T-helper 1 cell treated with Interleukin-12 subunit alpha and Interleukin-12 subunit beta and Interleukin-4 antibody, amounts not matched to agents 30 μg/mL and 1 μg/mL, for 36 hours (primary cell): Measurements from ENCODE around the gene FAT4.

Experiments
- H3K27ac Mint-ChIP-seq: one replicate; pipeline ENCODE4 v1.8.0; 2021; ENCODE audit warnings: mild to moderate bottlenecking, mixed read lengths
- H3K27me3 Mint-ChIP-seq: one replicate; pipeline ENCODE4 v1.8.0; 2021; ENCODE audit warnings: low read depth, mixed read lengths
- H3K36me3 Mint-ChIP-seq: one replicate; pipeline ENCODE4 v1.8.0; 2021; ENCODE audit warnings: low read depth, mixed read lengths
- H3K4me1 Mint-ChIP-seq: one replicate; pipeline ENCODE4 v1.8.0; 2021; ENCODE audit warnings: low read depth, mixed read lengths
- H3K4me3 Mint-ChIP-seq: one replicate; pipeline ENCODE4 v1.8.0; 2021; ENCODE audit warnings: mild to moderate bottlenecking, moderate library complexity, mixed read lengths
- H3K9me3 Mint-ChIP-seq: one replicate; pipeline ENCODE4 v1.8.0; 2021; ENCODE audit warnings: mixed read lengths

The FAT4 gene

GRCh38 chr4:125314676-125315575, at the start of gene FAT4:
TSS of gene FAT4 (plus strand) at chr4:125314955. CDS start at chr4:125316412, 1,457 bp downstream.
- peaks cover 21% of the 10 kb centered on the region for H3K4me1 Mint-ChIP-seq

GRCh38 chr4:125265846-125266245, 48.9 kb upstream of the FAT4 start:
- no peaks in the 10 kb centered on the region for H3K27me3 Mint-ChIP-seq
- no peaks in the 10 kb centered on the region for H3K4me1 Mint-ChIP-seq
- H3K27ac Mint-ChIP-seq = no peak overlapping the region
- H3K4me3 Mint-ChIP-seq = no peak overlapping the region
- H3K9me3 Mint-ChIP-seq = no peaks in the 10 kb centered on the region
- H3K36me3 Mint-ChIP-seq = no peaks in the 10 kb centered on the region

More at GRCh38 chr4:125314676-125315575, at the start of gene FAT4:
- Mint-ChIP-seq H3K4me3 (peak within 1 kb of the TSS; percentile 86), H3K36me3 (peaks cover 1% of the 10 kb centered on the region), H3K27me3 (peaks cover 60% of the 10 kb centered on the region), H3K9me3 (no peaks in the 10 kb centered on the region), H3K27ac (no peak within 1 kb of the TSS)

GRCh38 chr4:125266901-125267604, 47.7 kb upstream of the FAT4 start:
- no peaks in the 10 kb centered on the region for H3K4me1 Mint-ChIP-seq
- no peaks in the 10 kb centered on the region for H3K36me3 Mint-ChIP-seq
- H3K4me3 Mint-ChIP-seq = no peak overlapping the region
- no peak overlapping the region for H3K27ac Mint-ChIP-seq
- no peaks in the 10 kb centered on the region for H3K9me3 Mint-ChIP-seq
- no peaks in the 10 kb centered on the region for H3K27me3 Mint-ChIP-seq

GRCh38 chr4:125267630-125268029, 47.1 kb upstream of the FAT4 start:
- Mint-ChIP-seq H3K9me3 (no peaks in the 10 kb centered on the region), H3K27ac (no peak overlapping the region), H3K4me1 (no peaks in the 10 kb centered on the region), H3K4me3 (no peak overlapping the region), H3K36me3 (no peaks in the 10 kb centered on the region), H3K27me3 (no peaks in the 10 kb centered on the region)

- Mint-ChIP-seq H3K27me3 (no peaks in the 10 kb centered on the region), H3K4me3 (no peak overlapping the region), H3K27ac (no peak overlapping the region), H3K9me3 (no peaks in the 10 kb centered on the region), H3K36me3 (no peaks in the 10 kb centered on the region), H3K4me1 (no peaks in the 10 kb centered on the region)
Observed at GRCh38 chr4:125268068-125268755, 46.5 kb upstream of the FAT4 start.

- H3K27ac Mint-ChIP-seq = no peak overlapping the region
- H3K27me3 Mint-ChIP-seq = no peaks in the 10 kb centered on the region
- no peaks in the 10 kb centered on the region for H3K36me3 Mint-ChIP-seq
- no peaks in the 10 kb centered on the region for H3K9me3 Mint-ChIP-seq
- no peaks in the 10 kb centered on the region for H3K4me1 Mint-ChIP-seq
- no peak overlapping the region for H3K4me3 Mint-ChIP-seq
Observed at GRCh38 chr4:125276811-125277210, 37.9 kb upstream of the FAT4 start.

- Mint-ChIP-seq H3K4me3 (no peak overlapping the region), H3K36me3 (no peaks in the 10 kb centered on the region), H3K27ac (no peak overlapping the region), H3K9me3 (no peaks in the 10 kb centered on the region), H3K4me1 (no peaks in the 10 kb centered on the region), H3K27me3 (no peaks in the 10 kb centered on the region)
Observed at GRCh38 chr4:125277790-125278189, 37.0 kb upstream of the FAT4 start.

- Mint-ChIP-seq H3K27ac (no peak overlapping the region), H3K4me1 (no peaks in the 10 kb centered on the region), H3K4me3 (no peak overlapping the region), H3K9me3 (no peaks in the 10 kb centered on the region), H3K27me3 (no peaks in the 10 kb centered on the region), H3K36me3 (no peaks in the 10 kb centered on the region)
Observed at GRCh38 chr4:125280892-125281403, 33.8 kb upstream of the FAT4 start.

GRCh38 chr4:125283707-125284279, 31.0 kb upstream of the FAT4 start:
- no peaks in the 10 kb centered on the region for H3K4me1 Mint-ChIP-seq
- H3K4me3 Mint-ChIP-seq = no peak overlapping the region
- H3K27ac Mint-ChIP-seq = no peak overlapping the region
- H3K27me3 Mint-ChIP-seq = no peaks in the 10 kb centered on the region
- no peaks in the 10 kb centered on the region for H3K9me3 Mint-ChIP-seq
- H3K36me3 Mint-ChIP-seq = no peaks in the 10 kb centered on the region

GRCh38 chr4:125297116-125297515, 17.6 kb upstream of the FAT4 start:
- H3K36me3 Mint-ChIP-seq = no peaks in the 10 kb centered on the region
- H3K27ac Mint-ChIP-seq = no peak overlapping the region
- H3K27me3 Mint-ChIP-seq = no peaks in the 10 kb centered on the region
- H3K4me1 Mint-ChIP-seq = no peaks in the 10 kb centered on the region
- H3K9me3 Mint-ChIP-seq = no peaks in the 10 kb centered on the region
- no peak overlapping the region for H3K4me3 Mint-ChIP-seq

GRCh38 chr4:125303058-125303457, 11.7 kb upstream of the FAT4 start:
- Mint-ChIP-seq H3K4me3 (no peak overlapping the region), H3K27ac (no peak overlapping the region), H3K4me1 (no peaks in the 10 kb centered on the region), H3K27me3 (no peaks in the 10 kb centered on the region), H3K36me3 (no peaks in the 10 kb centered on the region), H3K9me3 (no peaks in the 10 kb centered on the region)

GRCh38 chr4:125303821-125304220, 10.9 kb upstream of the FAT4 start:
- Mint-ChIP-seq H3K4me3 (no peak overlapping the region), H3K4me1 (no peaks in the 10 kb centered on the region), H3K27ac (no peak overlapping the region), H3K9me3 (no peaks in the 10 kb centered on the region), H3K36me3 (no peaks in the 10 kb centered on the region), H3K27me3 (no peaks in the 10 kb centered on the region)

GRCh38 chr4:125306112-125306511, 8.6 kb upstream of the FAT4 start:
- no peak overlapping the region for H3K27ac Mint-ChIP-seq
- H3K27me3 Mint-ChIP-seq = peaks cover under 1% of the 10 kb centered on the region
- H3K4me1 Mint-ChIP-seq = no peaks in the 10 kb centered on the region
- no peaks in the 10 kb centered on the region for H3K9me3 Mint-ChIP-seq
- no peaks in the 10 kb centered on the region for H3K36me3 Mint-ChIP-seq
- H3K4me3 Mint-ChIP-seq = no peak overlapping the region

- Mint-ChIP-seq H3K9me3 (no peaks in the 10 kb centered on the region), H3K4me1 (no peaks in the 10 kb centered on the region), H3K36me3 (no peaks in the 10 kb centered on the region), H3K27me3 (peaks cover 5% of the 10 kb centered on the region), H3K4me3 (no peak overlapping the region), H3K27ac (no peak overlapping the region)
Observed at GRCh38 chr4:125306533-125306932, 8.2 kb upstream of the FAT4 start.
